ENCODE results near the gene ZDHHC3.

DNA sequence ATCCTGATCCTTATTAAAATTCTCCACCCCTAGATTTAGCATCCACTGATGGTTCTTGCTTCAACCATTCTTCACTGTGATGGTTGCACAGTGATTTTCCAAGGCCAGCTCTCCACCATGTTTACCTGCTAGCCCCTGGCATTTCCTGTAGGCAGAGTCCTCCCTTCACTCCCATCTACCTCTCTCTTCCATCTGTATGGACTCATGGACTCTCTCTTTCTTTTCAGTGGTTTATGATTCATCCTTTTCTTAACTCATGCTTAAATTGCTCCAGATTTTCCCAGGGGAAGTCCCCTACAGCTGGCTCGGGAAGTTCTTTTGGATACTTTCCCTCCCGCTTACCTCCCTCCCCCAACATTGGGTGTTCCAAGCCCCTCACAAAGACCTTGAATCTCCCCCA lies 82.9 kb downstream of the ZDHHC3 start:
- TF ChIP-seq POLR2AphosphoS5 (IDR thresholded peaks at IDR 0.05) (no peak), EP300 (IDR thresholded peaks at IDR 0.05) (no peak)
- TF ChIP-seq, protein P1, sequence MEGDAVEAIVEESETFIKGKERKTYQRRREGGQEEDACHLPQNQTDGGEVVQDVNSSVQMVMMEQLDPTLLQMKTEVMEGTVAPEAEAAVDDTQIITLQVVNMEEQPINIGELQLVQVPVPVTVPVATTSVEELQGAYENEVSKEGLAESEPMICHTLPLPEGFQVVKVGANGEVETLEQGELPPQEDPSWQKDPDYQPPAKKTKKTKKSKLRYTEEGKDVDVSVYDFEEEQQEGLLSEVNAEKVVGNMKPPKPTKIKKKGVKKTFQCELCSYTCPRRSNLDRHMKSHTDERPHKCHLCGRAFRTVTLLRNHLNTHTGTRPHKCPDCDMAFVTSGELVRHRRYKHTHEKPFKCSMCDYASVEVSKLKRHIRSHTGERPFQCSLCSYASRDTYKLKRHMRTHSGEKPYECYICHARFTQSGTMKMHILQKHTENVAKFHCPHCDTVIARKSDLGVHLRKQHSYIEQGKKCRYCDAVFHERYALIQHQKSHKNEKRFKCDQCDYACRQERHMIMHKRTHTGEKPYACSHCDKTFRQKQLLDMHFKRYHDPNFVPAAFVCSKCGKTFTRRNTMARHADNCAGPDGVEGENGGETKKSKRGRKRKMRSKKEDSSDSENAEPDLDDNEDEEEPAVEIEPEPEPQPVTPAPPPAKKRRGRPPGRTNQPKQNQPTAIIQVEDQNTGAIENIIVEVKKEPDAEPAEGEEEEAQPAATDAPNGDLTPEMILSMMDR (IDR thresholded peaks at IDR 0.05) = no peak
